Uterus (tissue), 4 donors: ENCODE measurements around the gene DYNC2H1. TPM values are rescaled to one million over a fixed set of nuclear protein-coding genes. Genes with fewer than 3 reads are reported as not detected.

Source experiments
- DNase-seq, 2 donors: peaks; one replicate each; pipeline ENCODE4 v3.0.0-alpha.2; 2019 to 2020
- H3K27ac ChIP-seq, 2 donors: fragments of 200-600 bp; sonication (generic); 1 replicate in 1 of 2; 2 replicates in 1 of 2; pipeline ENCODE4 v1.5.1; 2016 to 2018
- H3K27me3 ChIP-seq, 2 donors: fragments of 200-600 bp; sonication (generic); one replicate each; pipeline ENCODE4 v1.5.1; 2018 to 2019; ENCODE audit warnings: control low read depth in 1 of 2
- H3K36me3 ChIP-seq, 2 donors: fragments of 200-600 bp; sonication (generic); one replicate each; pipeline ENCODE4 v1.5.1; 2019; ENCODE audit warnings: control low read depth in 1 of 2
- H3K4me1 ChIP-seq, 2 donors: fragments of 200-600 bp; sonication (generic); one replicate each; pipeline ENCODE4 v1.5.1; 2018 to 2019; ENCODE audit warnings: control low read depth in 1 of 2
- H3K4me3 ChIP-seq, 2 donors: fragments of 200-600 bp; sonication (generic); 1 replicate in 1 of 2; 2 replicates in 1 of 2; pipeline ENCODE4 v1.5.1; 2018 to 2019; ENCODE audit warnings: mild to moderate bottlenecking in 1 of 2
- H3K9me3 ChIP-seq, 2 donors: fragments of 200-600 bp; sonication (generic); one replicate each; pipeline ENCODE4 v1.5.1; 2019; ENCODE audit warnings: control low read depth in 1 of 2
- POLR2A ChIP-seq, 2 donors: fragments of 450-650 bp; IDR thresholded peaks; one replicate each; pipeline ENCODE4 v1.6.1; 2016; ENCODE audit warnings: antibody characterized with exemption in 2 of 2, mild to moderate bottlenecking in 1 of 2, moderate library complexity in 1 of 2
- intact Hi-C: fragments of 100-400 bp; cut with DNase I; formaldehyde crosslinking; loops from one replicate; pipeline ENCODE4 v1.15.1; 2023; ENCODE audit warnings: low total_unique reads
- total RNA-seq, 4 donors: library from RNA; depleted of rRNA in 3 of 4; stranded (reverse); fragments of >200 nt in 3 of 4; gene quantifications; one replicate each; pipeline versions ENCODE4 v1.1.0 to v1.2.4, GENCODE V29; 2014 to 2023
- TF ChIP-seq, protein P1 (sequence below), 4 experiments: fragments of 200-600 bp in 2 of 4; fragments of 450-650 bp in 2 of 4; sonication (generic) in 2 of 4; IDR thresholded peaks; one replicate each; pipeline ENCODE4 v1.5.1; 2016 to 2019; ENCODE audit warnings: antibody characterized with exemption in 4 of 4, mild to moderate bottlenecking in 2 of 4, moderate library complexity in 1 of 4
- donor health status: DM: yes; HTN: yes; CAD: no.

Gene DYNC2H1
- total RNA-seq, 4 donors from 2014 or later: 24.8 to 96.1 (median 53.5) TPM

DNA sequence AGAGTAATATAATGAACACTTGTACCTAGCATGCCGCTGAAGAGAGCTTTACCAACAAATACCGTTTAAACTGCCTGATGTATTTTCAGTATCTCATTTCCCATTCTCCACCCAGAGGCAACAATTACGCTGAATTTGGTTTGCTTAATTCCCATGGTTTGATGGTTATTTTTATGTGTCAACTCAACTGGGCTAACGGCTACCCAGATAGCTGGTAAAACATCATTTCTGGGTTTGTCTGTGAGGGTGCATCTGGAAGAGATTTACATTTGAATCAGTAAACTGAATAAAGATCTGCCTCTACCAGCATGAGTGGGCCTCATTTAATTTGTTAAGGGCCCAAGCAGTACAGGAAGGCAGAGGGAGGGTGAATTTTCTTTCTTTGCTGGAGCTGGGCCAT, 377.9 kb downstream of the DYNC2H1 start:
- intact Hi-C loops: no loop called here
- H3K9me3 ChIP-seq: no peaks in the 10 kb centered on the region
- DNase-seq: no peak
- H3K4me1 ChIP-seq: no peaks in the 10 kb centered on the region
- no peak overlapping the region for H3K27ac ChIP-seq
- TF ChIP-seq POLR2A (IDR thresholded peaks at IDR 0.05): no peak
- TF ChIP-seq, protein P1, sequence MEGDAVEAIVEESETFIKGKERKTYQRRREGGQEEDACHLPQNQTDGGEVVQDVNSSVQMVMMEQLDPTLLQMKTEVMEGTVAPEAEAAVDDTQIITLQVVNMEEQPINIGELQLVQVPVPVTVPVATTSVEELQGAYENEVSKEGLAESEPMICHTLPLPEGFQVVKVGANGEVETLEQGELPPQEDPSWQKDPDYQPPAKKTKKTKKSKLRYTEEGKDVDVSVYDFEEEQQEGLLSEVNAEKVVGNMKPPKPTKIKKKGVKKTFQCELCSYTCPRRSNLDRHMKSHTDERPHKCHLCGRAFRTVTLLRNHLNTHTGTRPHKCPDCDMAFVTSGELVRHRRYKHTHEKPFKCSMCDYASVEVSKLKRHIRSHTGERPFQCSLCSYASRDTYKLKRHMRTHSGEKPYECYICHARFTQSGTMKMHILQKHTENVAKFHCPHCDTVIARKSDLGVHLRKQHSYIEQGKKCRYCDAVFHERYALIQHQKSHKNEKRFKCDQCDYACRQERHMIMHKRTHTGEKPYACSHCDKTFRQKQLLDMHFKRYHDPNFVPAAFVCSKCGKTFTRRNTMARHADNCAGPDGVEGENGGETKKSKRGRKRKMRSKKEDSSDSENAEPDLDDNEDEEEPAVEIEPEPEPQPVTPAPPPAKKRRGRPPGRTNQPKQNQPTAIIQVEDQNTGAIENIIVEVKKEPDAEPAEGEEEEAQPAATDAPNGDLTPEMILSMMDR (IDR thresholded peaks at IDR 0.05): no peak
- no peaks in the 10 kb centered on the region for H3K27me3 ChIP-seq
- no peaks in the 10 kb centered on the region for H3K36me3 ChIP-seq
- H3K4me3 ChIP-seq: no peak overlapping the region

DNA sequence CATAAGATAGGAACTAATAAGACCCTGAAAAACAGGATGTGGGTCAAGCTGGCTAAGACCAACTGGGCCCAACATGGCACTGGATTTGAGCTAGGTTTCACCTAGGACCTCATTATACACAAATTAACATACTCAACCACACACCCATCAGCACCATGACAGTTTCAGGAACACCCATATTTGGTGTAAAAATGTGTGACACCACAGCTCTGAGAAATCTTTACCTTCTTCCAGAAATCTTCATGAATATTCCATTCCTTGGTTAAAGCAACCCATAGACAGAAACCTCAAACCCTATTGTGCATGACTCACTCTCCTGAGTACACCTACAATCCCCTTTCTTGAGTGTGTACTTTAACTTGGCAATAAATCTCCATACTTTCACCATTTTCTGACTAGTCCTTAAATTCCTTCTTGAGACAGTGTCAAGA, 378.8 kb downstream of the DYNC2H1 start:
- DNase-seq: no peak
- intact Hi-C loops: no loop called here
- Histone ChIP-seq H3K27ac (no peak overlapping the region), H3K36me3 (no peaks in the 10 kb centered on the region), H3K4me3 (no peak overlapping the region), H3K4me1 (no peaks in the 10 kb centered on the region), H3K27me3 (no peaks in the 10 kb centered on the region), H3K9me3 (no peaks in the 10 kb centered on the region)
- no peak for TF ChIP-seq POLR2A (IDR thresholded peaks at IDR 0.05)
- TF ChIP-seq, protein P1 (IDR thresholded peaks at IDR 0.05): no peak

DNA sequence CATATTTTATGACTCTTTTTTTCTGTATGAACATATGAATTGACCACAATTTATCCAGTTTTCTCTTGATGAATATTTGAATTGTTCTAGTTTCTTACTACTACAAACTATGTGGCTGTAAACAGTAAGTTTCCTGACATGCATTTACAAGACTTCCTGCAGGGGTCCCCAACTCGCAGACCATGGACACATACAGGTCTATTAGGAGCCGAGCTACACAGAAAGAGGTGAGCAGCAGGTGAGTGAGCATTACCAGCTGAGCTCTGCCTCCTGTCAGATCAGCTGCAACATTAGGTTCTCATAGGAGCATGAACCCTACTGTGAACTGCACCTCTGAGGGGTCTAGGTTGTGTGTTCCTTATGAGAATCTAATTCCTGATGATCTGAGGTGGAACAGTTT, 379.4 kb downstream of the DYNC2H1 start:
- no peaks in the 10 kb centered on the region for H3K27me3 ChIP-seq
- no peak overlapping the region for H3K4me3 ChIP-seq
- H3K27ac ChIP-seq: no peak overlapping the region
- TF ChIP-seq, protein P1 (IDR thresholded peaks at IDR 0.05): no peak
- TF ChIP-seq POLR2A (IDR thresholded peaks at IDR 0.05): no peak
- no peaks in the 10 kb centered on the region for H3K4me1 ChIP-seq
- no peak for DNase-seq
- H3K36me3 ChIP-seq: no peaks in the 10 kb centered on the region
- no peaks in the 10 kb centered on the region for H3K9me3 ChIP-seq
- intact Hi-C loops: no loop called here

DNA sequence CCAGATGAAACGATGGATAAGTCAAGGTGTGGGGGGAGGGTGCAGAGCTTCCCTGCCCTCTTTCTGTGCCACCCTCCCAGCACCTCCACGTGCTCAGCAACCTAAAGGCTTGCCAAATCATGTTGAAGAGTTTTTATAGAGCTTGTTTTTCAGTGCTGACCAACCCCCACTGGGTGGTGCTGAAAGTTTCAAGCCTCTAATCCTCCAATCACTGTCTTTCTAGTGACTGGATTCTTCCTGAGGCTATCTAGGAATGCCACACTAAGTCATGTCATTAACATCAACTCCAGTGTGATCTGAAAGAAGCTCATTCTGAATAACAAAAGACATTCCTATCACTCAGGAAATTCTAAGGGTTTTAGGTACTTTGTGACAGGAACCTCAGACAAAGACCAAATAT, 382.6 kb downstream of the DYNC2H1 start:
- Histone ChIP-seq H3K27me3 (no peaks in the 10 kb centered on the region), H3K36me3 (no peaks in the 10 kb centered on the region), H3K9me3 (no peaks in the 10 kb centered on the region), H3K4me3 (no peak overlapping the region), H3K27ac (no peak overlapping the region), H3K4me1 (no peaks in the 10 kb centered on the region)
- intact Hi-C loops: no loop called here
- no peak for DNase-seq
- TF ChIP-seq, protein P1 (IDR thresholded peaks at IDR 0.05): no peak
- no peak for TF ChIP-seq POLR2A (IDR thresholded peaks at IDR 0.05)

DNA sequence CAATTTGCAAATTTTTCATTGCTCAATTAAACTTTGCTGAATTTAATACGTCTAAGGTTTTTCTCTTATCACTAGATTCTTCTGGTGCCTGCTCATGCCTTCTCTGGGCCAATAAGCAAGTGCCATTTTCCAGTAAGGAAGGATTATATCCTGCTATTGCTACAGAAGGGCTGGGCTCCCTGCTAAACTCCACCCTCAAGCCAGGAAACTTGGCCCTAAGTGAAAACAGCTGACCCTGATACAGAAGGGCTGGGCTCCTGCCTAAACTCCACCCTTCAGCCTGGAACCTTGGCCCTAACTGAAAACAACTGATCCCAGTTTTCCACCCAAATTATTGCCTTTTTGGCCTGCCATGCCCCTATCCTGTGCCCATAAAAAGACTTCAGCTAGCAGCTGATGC, 385.3 kb downstream of the DYNC2H1 start:
- no peaks in the 10 kb centered on the region for H3K9me3 ChIP-seq
- no peak for TF ChIP-seq POLR2A (IDR thresholded peaks at IDR 0.05)
- TF ChIP-seq, protein P1 (IDR thresholded peaks at IDR 0.05): no peak
- no peaks in the 10 kb centered on the region for H3K4me1 ChIP-seq
- no peak overlapping the region for H3K4me3 ChIP-seq
- intact Hi-C loops: no loop called here
- H3K27me3 ChIP-seq: no peaks in the 10 kb centered on the region
- no peak for DNase-seq
- no peak overlapping the region for H3K27ac ChIP-seq
- H3K36me3 ChIP-seq: no peaks in the 10 kb centered on the region
